Spleen (tissue), 7 donors: Measurements from ENCODE around the gene NIPBL.

Experiments
- POLR2A ChIP-seq, 3 donors: fragments of 450-650 bp; IDR thresholded peaks; one replicate each; pipeline ENCODE4 v1.5.1; 2017; ENCODE audit warnings: antibody characterized with exemption in 3 of 3, mild to moderate bottlenecking in 1 of 3
- TF ChIP-seq, protein P1 (sequence below), 11 experiments: fragments of 200-600 bp in 7 of 11; fragments of 450-650 bp in 4 of 11; sonication (generic) in 4 of 11; IDR thresholded peaks in 8 of 11; conservative IDR thresholded peaks in 3 of 11; 1 replicate in 7 of 11; 2 replicates in 4 of 11; pipeline versions ENCODE4 v1.4.0 to v1.8.0; 2016 to 2021; ENCODE audit warnings: antibody characterized with exemption in 11 of 11, inconsistent platforms in 4 of 11, mild to moderate bottlenecking in 1 of 11
- donor health status: DM: no; HTN: no; CAD: no; lungs with moderate emphysema.
- donor health status: DM: no; HTN: no; CAD: no.
- donor health status: DM: no; HTN: no; CAD: no.

DNA sequence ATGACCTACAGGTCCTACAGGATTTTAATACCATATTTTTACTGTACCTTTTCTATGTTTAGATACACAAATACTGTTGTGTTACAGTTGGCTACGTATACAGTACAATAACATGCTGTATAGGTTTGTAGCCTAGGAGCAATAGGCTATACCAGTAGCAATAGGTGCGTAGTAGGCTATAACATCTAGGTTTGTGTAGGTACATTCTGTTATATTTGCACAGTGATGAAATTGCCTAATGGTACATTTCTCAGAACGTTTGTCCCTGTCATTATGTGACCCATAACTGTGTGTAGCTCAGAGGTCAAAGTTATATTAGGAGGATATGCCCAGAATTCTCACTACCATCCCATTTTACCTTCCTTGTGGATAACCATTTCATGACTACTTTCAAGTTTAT is 59.7 kb downstream of the NIPBL start:
- TF ChIP-seq POLR2A (IDR thresholded peaks at IDR 0.05) = no peak
- TF ChIP-seq, protein P1, sequence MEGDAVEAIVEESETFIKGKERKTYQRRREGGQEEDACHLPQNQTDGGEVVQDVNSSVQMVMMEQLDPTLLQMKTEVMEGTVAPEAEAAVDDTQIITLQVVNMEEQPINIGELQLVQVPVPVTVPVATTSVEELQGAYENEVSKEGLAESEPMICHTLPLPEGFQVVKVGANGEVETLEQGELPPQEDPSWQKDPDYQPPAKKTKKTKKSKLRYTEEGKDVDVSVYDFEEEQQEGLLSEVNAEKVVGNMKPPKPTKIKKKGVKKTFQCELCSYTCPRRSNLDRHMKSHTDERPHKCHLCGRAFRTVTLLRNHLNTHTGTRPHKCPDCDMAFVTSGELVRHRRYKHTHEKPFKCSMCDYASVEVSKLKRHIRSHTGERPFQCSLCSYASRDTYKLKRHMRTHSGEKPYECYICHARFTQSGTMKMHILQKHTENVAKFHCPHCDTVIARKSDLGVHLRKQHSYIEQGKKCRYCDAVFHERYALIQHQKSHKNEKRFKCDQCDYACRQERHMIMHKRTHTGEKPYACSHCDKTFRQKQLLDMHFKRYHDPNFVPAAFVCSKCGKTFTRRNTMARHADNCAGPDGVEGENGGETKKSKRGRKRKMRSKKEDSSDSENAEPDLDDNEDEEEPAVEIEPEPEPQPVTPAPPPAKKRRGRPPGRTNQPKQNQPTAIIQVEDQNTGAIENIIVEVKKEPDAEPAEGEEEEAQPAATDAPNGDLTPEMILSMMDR (IDR thresholded peaks at IDR 0.05 in 8 of 11, conservative IDR thresholded peaks at IDR 0.05 in 3 of 11) = no peak
